ENCODE measurements around the gene CUL9. TPM values are rescaled to one million over a fixed set of nuclear protein-coding genes. Genes with fewer than 3 reads are reported as not detected.
A peak's percentile ranks its signal among the peaks of the same experiment; 100 is the strongest.

The CUL9 gene
- total RNA-seq, 2 experiments from 2014 or later, result 75.1 to 80.8 TPM

DNA sequence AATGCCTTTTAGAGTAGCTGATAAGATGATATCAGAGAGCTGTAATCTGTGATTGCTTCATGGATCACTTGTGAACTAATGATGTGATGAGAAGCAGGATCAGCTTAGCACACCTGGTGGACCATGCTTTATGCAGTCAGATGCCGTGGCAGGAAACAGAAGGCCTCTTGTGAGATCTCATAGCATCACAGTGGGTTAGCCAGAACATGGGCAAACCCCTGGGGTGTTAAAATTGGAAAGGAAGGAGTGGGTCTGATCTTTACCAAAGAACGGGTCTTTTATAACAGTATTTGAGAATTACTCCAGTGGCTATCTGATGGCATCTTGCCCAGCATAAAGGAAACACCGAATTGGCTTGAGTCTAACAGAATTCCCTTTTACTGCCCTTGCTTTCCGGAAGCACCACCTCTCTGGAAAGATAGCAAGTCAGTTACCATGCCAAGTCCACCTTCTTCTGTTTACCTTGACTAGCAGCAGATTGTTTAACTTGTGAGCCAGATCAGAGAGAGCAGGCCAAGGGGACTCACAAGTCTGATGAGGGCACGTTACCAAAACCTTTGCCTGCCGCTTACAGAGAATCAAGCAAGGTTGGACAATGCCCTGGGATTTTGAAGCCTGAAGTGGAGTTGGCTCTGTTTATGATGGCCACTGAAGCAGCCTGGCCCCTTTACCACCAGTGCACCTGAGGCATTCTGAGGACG is 31.8 kb upstream of the CUL9 start:
- no peak for ATAC-seq (ENCODE audit: low read depth)
- H3K27me3 Mint-ChIP-seq, result no peaks in the 10 kb centered on the region
- H3K4me3 Mint-ChIP-seq, result no peak overlapping the region
- DNase-seq, result no peak
- peaks cover 5% of the 10 kb centered on the region for H3K4me1 Mint-ChIP-seq
- no peaks in the 10 kb centered on the region for H3K9me3 Mint-ChIP-seq
- POLR2A ChIA-PET, result no interaction called here
- H3K36me3 Mint-ChIP-seq, result no peaks in the 10 kb centered on the region
- no peak overlapping the region for H3K27ac Mint-ChIP-seq

DNA sequence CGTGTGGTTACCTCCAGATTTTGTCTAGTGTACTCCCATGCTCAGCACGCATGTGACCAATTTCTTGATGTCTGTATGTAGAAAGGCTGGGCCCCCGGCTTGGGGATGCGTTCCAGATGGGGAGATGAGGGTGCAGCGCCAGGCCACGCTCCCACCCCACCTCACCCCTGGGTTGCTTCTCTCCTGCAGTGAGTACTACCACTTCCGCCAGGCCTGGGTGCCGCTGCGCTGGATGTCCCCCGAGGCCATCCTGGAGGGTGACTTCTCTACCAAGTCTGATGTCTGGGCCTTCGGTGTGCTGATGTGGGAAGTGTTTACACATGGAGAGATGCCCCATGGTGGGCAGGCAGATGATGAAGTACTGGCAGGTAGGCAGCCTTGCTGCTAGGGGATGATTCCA is 22.4 kb upstream of the CUL9 start:
- Mint-ChIP-seq H3K9me3 (no peaks in the 10 kb centered on the region), H3K27me3 (peaks cover 3% of the 10 kb centered on the region), H3K27ac (no peak overlapping the region), H3K36me3 (no peaks in the 10 kb centered on the region), H3K4me3 (no peak overlapping the region), H3K4me1 (no peaks in the 10 kb centered on the region)
- POLR2A ChIA-PET, result no interaction called here
- ATAC-seq (ENCODE audit: low read depth) (no peak), DNase-seq (no peak)

DNA sequence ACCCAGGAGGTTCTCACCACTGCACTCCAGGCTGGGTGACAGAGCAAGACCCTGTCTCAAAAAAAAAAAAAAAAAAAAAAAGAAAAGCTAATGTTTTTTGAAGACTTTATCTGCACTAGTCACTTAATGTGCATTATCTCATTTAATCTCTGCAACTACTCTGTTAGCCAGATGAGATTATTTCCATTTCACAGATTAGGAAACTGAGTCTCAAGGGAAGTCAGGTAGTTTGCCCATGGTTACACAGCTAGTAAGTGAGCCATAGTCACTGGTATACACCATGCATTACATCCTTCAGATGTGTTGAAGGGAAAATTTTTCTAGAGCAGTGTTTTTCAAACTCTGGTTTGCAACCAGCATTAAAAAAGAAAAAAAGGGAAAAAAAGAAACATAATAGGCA is 18.1 kb upstream of the CUL9 start:
- H3K27me3 Mint-ChIP-seq, result peaks cover 3% of the 10 kb centered on the region
- no peaks in the 10 kb centered on the region for H3K4me1 Mint-ChIP-seq
- no peak overlapping the region for H3K27ac Mint-ChIP-seq
- H3K4me3 Mint-ChIP-seq, result no peak overlapping the region
- ATAC-seq (ENCODE audit: low read depth) (no peak), DNase-seq (no peak)
- no peaks in the 10 kb centered on the region for H3K36me3 Mint-ChIP-seq
- H3K9me3 Mint-ChIP-seq, result no peaks in the 10 kb centered on the region
- POLR2A ChIA-PET, result interaction anchor here (0.7 kb wide), 1 partner anchor 234 kb away, joined by 3 read pairs; no protein-coding TSS in a partner anchor

DNA sequence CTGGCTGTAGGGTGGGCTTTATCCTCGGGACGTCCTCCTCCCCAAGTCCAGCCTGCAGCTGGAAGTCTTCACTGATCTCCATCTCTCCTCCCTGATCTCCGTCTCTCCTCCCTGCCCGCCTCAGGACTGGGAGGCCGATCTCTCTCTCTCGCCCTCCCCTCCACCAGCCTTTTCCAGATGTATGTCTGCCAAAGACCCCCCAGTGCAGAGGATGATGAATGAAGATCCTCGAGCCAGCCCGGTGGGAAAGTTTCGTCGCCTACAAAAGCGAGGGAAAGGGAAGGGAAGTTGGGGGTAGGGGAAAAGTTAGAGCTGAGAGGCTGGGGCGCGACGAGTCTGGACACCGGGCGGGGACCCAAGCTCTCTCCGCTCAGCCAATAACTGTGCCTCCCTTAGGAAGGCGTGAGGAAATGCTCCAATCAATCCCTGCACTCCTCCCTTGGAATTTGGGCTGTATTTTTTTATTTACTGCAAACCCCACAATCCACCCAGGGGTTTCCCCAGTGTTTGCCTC is 11.5 kb upstream of the CUL9 start:
- peaks cover 7% of the 10 kb centered on the region for H3K36me3 Mint-ChIP-seq
- H3K27ac Mint-ChIP-seq, result peak overlapping the region; percentile 98
- no peak for ATAC-seq (ENCODE audit: low read depth)
- H3K4me1 Mint-ChIP-seq, result peaks cover 31% of the 10 kb centered on the region
- H3K27me3 Mint-ChIP-seq, result peaks cover 5% of the 10 kb centered on the region
- peak overlapping the region; percentile 98 for H3K4me3 Mint-ChIP-seq
- no peaks in the 10 kb centered on the region for H3K9me3 Mint-ChIP-seq
- POLR2A ChIA-PET, result interaction anchor here (0.7 to 4.3 kb wide), 4 partner anchors 12 to 291 kb away, joined by 3 to 22 read pairs (median 4); partner anchors contain the start of genes CUL9, KLC4, MRPL2 and RPL7L1
- DNase-seq, result peak; percentile 44

DNA sequence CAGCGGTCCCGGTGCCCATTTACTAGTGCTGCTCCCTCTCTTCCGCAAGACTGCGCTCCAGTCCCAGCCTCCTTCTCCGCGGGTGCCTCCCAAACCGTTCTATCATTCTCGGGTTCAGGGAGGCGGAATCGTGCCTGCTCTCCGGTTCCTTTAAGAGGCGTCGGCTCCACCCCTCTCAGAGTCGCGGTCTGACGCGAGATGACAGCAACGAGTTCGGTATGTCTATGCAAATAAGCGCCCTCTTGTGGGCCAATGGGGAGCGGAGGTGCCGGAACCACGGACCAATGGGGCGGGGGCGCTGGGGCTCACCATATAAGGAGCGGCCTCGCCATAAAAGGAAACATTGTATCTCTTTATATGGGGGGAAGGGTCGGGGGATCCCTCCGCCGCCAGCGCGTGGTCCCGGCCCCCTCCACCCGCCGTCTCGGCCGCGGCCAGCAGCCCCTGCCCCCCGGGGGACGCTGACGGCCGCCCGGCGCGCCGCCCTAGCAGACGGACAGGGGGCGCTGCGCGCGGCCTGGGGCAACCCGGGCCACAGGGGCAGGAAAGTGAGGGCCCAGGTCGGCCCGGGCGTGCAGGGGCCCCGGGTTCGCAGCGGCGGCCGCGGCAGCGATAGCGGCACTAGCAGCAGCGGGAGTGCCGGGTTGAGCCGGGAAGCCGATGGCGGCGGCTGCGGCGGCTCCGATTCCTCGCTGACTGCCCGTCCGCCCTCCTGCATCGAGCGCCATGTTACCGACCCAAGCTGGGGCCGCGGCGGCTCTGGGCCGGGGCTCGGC is 10.9 kb upstream of the CUL9 start, which contains the start of gene SRF:
Gene SRF (plus strand): TSS at position 339 of the 776 bp plus-strand sequence. CDS start 388 bp downstream, at position 727.
- Mint-ChIP-seq H3K4me1 (peaks cover 38% of the 10 kb centered on the region), H3K27me3 (peaks cover 5% of the 10 kb centered on the region), H3K9me3 (no peaks in the 10 kb centered on the region), H3K4me3 (peak within 1 kb of the TSS; percentile 99), H3K36me3 (peaks cover 9% of the 10 kb centered on the region), H3K27ac (peak within 1 kb of the TSS; percentile 98)
- peak; percentile 96 for DNase-seq
- POLR2A ChIA-PET, result interaction anchor here (1.0 to 4.3 kb wide), 7 partner anchors 11 to 336 kb away, joined by 3 to 22 read pairs (median 6); partner anchors contain the start of genes CNPY3, CUL9, KLC4 and MRPL2
- peak; percentile 75 for ATAC-seq (ENCODE audit: low read depth)

DNA sequence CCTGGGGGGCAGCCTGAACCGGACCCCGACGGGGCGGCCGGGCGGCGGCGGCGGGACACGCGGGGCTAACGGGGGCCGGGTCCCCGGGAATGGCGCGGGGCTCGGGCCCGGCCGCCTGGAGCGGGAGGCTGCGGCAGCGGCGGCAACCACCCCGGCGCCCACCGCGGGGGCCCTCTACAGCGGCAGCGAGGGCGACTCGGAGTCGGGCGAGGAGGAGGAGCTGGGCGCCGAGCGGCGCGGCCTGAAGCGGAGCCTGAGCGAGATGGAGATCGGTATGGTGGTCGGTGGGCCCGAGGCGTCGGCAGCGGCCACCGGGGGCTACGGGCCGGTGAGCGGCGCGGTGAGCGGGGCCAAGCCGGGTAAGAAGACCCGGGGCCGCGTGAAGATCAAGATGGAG is 10.3 kb upstream of the CUL9 start:
- POLR2A ChIA-PET, result interaction anchor here (0.6 to 4.3 kb wide), 8 partner anchors 11 to 354 kb away, joined by 3 to 22 read pairs (median 6); partner anchors contain the start of genes CNPY3, CUL9, PEX6 and RPL7L1
- H3K27ac Mint-ChIP-seq, result peak overlapping the region; percentile 92
- DNase-seq (no peak), ATAC-seq (ENCODE audit: low read depth) (no peak)
- H3K36me3 Mint-ChIP-seq, result peaks cover 12% of the 10 kb centered on the region
- H3K27me3 Mint-ChIP-seq, result peaks cover 5% of the 10 kb centered on the region
- H3K4me1 Mint-ChIP-seq, result peaks cover 39% of the 10 kb centered on the region
- H3K4me3 Mint-ChIP-seq, result peak overlapping the region; percentile 99
- H3K9me3 Mint-ChIP-seq, result no peaks in the 10 kb centered on the region

DNA sequence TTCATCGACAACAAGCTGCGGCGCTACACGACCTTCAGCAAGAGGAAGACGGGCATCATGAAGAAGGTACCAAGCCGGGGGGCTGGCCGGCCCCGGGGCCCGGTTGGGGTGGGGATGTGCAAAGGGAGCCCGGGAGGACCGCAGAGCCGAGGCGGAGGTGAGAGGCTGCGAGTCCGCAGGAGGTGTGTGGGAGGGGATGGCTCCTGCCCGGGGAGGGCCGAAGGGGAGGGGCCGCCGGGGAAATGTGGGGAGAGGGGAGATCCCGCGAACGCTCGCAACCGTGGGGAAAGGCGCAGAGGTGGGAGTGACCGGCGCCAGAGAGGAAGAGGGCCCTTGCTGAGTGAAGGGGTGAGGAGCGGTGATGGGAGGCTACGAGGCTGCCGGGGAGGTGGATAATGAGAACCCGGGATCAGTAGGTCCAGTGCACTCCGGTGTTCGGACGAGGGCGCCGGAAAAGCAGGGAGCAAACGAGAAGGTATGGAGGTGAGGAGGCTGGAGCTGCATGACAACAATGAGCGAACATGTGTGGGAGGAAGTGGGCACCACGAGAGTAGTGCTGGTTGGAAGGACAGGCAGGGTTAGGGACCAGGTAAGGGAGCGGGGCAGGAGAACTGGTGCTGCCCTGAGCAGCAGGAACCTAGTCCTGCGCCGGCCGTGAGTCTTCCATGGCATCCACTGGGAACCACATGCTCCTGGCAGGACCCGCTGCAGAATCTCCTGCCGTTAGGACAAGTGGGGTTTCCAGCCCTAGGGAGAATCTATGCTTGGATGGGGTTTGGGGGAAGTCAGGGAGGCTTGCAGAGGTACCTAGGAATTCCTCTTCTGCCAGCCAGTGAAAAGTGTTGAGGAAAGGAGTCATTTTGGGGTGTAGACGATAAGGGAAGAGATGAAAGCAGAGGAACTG is 9.6 kb upstream of the CUL9 start:
- ATAC-seq (ENCODE audit: low read depth), result no peak
- Mint-ChIP-seq H3K27me3 (peaks cover 5% of the 10 kb centered on the region), H3K9me3 (no peaks in the 10 kb centered on the region), H3K4me1 (peaks cover 39% of the 10 kb centered on the region), H3K36me3 (peaks cover 12% of the 10 kb centered on the region), H3K27ac (peak overlapping the region; percentile 92), H3K4me3 (peak overlapping the region; percentile 99)
- DNase-seq, result peak; percentile 66
- POLR2A ChIA-PET, result interaction anchor here (0.6 to 4.3 kb wide), 10 partner anchors 10 to 353 kb away, joined by 3 to 22 read pairs (median 4); partner anchors contain the start of genes CNPY3, CUL9, DNPH1 and KLC4

DNA sequence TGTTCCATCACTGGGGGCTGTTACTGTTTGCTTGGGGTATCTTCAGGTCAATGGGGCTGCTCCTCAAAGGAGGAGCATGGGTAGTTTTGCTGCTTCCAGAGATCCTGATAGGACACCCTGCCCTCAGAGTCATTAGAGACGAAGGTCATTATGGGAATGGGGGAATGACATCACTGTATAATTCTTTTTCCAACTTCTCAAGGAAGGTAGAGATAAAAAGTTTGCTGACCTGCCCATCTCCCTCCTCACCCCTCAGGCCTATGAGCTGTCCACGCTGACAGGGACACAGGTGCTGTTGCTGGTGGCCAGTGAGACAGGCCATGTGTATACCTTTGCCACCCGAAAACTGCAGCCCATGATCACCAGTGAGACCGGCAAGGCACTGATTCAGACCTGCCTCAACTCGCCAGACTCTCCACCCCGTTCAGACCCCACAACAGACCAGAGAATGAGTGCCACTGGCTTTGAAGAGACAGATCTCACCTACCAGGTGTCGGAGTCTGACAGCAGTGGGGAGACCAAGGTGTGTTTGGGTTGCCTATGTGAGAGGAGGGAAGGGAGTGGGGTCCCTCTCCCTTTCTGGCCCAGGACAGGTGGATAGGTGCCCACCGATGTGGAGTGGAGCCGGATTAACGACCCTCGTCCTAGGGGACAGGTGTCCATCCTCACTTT is 8.3 kb upstream of the CUL9 start:
- DNase-seq, result no peak
- peak overlapping the region; percentile 40 for H3K27ac Mint-ChIP-seq
- peaks cover 5% of the 10 kb centered on the region for H3K27me3 Mint-ChIP-seq
- POLR2A ChIA-PET, result interaction anchor here (0.6 to 4.3 kb wide), 7 partner anchors 9 to 196 kb away, joined by 3 to 22 read pairs (median 3); partner anchors contain the start of genes CUL9, DNPH1, KLC4 and MRPL2
- H3K9me3 Mint-ChIP-seq, result no peaks in the 10 kb centered on the region
- peak overlapping the region; percentile 99 for H3K4me3 Mint-ChIP-seq
- no peak for ATAC-seq (ENCODE audit: low read depth)
- peaks cover 22% of the 10 kb centered on the region for H3K36me3 Mint-ChIP-seq
- H3K4me1 Mint-ChIP-seq, result peaks cover 39% of the 10 kb centered on the region

DNA sequence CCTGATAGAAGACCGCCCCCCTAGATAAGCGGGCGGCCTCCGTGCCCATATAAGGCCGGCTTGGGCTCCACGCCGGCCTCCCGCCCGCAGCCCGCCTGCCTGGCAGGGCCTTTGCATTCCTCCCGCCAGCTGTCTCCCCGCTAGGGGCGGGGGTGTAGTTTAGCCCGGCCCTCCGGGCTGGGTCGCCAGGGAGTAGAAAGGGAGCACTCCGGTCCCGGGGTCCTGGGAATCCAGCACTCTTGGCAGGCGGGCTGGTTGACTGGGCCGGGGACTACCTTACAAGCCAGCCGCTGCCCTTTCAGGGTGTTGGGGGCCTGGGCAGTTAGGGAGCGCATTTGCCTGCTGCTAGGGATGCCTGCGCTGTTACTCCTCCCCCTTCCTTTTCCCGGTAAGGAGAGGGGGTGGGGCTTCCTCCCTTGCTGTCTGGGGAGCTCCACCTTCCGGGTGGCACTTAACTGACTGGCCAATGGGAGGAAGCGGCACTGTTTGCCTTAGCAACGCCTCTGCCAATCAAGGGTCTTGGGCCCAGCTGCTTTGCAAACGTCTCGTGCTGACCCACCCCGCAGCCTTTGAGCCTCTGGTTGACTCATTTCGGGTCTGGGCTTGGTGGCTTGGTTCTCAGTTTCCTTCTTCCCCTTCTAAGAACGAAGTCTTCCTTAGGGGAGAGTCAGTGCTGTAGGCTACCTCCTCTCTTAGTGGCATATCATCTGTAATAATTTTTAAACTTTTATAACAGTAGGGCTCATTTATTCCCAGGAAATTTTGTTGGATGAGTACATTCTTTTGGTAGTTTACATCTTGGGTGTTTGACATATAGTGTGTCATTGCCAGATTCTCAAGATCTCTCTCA is 7.5 kb upstream of the CUL9 start:
- Mint-ChIP-seq H3K27me3 (peaks cover 5% of the 10 kb centered on the region), H3K27ac (peak overlapping the region; percentile 79), H3K4me3 (peak overlapping the region; percentile 99), H3K36me3 (peaks cover 26% of the 10 kb centered on the region), H3K9me3 (no peaks in the 10 kb centered on the region), H3K4me1 (peaks cover 39% of the 10 kb centered on the region)
- DNase-seq, result peak; percentile 86
- POLR2A ChIA-PET, result interaction anchor here (0.6 to 4.3 kb wide), 11 partner anchors 8 to 392 kb away, joined by 3 to 22 read pairs (median 3); partner anchors contain the start of genes CUL9, KLC4, MRPL2 and PEX6
- ATAC-seq (ENCODE audit: low read depth), result peak; percentile 69

DNA sequence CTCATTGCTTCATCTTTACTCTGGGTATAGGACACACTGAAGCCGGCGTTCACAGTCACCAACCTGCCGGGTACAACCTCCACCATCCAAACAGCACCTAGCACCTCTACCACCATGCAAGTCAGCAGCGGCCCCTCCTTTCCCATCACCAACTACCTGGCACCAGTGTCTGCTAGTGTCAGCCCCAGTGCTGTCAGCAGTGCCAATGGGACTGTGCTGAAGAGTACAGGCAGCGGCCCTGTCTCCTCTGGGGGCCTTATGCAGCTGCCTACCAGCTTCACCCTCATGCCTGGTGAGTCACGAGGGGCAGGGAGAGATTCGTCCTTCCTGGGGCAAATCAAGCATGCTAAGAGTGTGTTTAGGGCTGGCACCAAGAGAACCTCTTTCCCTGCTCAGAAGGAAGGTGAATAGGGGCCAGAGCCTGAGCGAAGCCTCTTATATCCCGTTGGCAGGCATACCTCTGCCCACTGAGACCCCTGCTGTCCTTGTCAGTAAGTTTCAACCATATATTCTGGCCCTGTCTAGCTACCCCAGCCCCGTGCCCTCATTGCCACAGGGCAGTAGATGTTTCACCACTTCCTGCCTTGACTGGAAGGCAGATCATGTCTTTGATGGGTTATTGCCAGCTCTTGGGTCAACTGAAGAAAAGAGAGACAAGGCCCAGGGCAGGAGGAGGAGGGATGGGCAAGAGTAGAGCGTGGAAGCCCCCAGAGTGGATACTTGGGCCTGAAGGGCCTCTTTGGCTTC is 6.1 kb upstream of the CUL9 start:
- H3K27me3 Mint-ChIP-seq, result peaks cover under 1% of the 10 kb centered on the region
- H3K36me3 Mint-ChIP-seq, result peaks cover 25% of the 10 kb centered on the region

DNA sequence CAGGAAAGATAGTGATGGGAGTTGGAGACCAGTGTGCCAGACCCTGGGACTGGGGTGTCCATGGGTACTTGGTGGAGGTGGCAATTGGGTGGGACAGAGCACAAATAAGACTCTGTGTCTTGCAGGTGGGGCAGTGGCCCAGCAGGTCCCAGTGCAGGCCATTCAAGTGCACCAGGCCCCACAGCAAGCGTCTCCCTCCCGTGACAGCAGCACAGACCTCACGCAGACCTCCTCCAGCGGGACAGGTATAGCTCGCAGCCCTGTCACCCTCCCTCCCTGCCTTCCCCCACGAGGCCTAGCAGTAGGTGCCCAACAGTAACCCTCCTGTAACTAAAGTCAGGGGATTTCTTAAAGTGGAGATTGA is 5.6 kb upstream of the CUL9 start:
- POLR2A ChIA-PET, result interaction anchor here (0.7 kb wide), 1 partner anchor 76 kb away, joined by 4 read pairs; no protein-coding TSS in a partner anchor
- Mint-ChIP-seq H3K9me3 (no peaks in the 10 kb centered on the region), H3K4me3 (no peak overlapping the region), H3K27ac (peak overlapping the region; percentile 72), H3K4me1 (peaks cover 38% of the 10 kb centered on the region), H3K27me3 (no peaks in the 10 kb centered on the region), H3K36me3 (peaks cover 25% of the 10 kb centered on the region)
- no peak for DNase-seq
- ATAC-seq (ENCODE audit: low read depth), result no peak

More for the DNA sequence above, 6.1 kb upstream of the CUL9 start:
- POLR2A ChIA-PET, result interaction anchor here (0.7 to 2.8 kb wide), 3 partner anchors 9 to 76 kb away, joined by 4 to 10 read pairs (median 5); no protein-coding TSS in a partner anchor
- Mint-ChIP-seq H3K9me3 (no peaks in the 10 kb centered on the region), H3K4me3 (no peak overlapping the region), H3K27ac (peak overlapping the region; percentile 72), H3K4me1 (peaks cover 36% of the 10 kb centered on the region)
- DNase-seq (no peak), ATAC-seq (ENCODE audit: low read depth) (no peak)
